NCI-H1417 (cell line): Measurements from ENCODE around the gene NUP214.
A peak's percentile ranks its signal among the peaks of the same experiment; 100 is the strongest.
"Not testable (repeated sequence)": the region's sequence is repeated elsewhere in the genome, so short reads cannot be mapped to it uniquely, and the experiment has no call there.

Source experiments
- DNase-seq, 3 experiments: peaks; one replicate each; lab custom pipeline; 2025; lab: John Stamatoyannopoulos, UW

The NUP214 gene

DNA sequence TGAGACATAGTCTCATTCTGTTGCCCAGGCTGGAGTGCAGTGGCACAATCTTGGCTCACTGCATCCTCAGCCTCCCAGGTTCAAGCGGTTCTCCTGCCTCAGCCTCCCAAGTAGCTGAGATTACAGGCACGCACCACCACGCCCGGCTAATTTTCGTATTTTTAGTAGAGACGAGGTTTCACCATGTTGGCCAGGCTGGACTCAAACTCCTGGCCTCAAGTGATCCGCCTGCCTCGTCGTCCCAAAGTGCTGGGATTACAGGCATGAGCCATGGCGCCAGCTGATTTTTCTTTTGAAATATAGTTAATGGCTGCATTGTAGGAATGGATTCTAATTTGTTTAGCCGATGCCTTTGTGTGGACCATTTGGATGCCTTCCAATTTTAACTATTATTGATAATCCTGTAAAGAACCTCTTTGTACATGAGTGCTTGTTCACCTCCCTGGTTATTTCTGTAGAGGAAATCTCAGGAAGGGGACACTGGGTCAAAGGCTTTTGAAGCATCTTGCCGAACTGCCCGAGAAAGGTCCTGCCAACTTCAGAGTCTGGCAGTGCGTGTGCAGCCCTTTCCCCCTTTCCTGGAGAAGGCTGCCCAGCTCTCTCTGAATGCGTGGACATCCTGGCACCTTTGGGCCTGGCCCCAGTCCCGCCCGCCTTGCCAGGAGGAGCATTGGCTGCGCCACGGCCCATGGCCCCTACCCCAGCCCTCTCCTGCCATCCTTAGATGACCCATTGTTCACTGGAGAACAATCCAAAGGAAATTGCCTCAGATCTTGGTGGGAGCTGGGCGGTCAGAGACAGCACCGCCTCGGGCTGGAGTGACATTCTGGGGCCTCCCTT is 8.9 kb upstream of the NUP214 start:
- no peak for DNase-seq

DNA sequence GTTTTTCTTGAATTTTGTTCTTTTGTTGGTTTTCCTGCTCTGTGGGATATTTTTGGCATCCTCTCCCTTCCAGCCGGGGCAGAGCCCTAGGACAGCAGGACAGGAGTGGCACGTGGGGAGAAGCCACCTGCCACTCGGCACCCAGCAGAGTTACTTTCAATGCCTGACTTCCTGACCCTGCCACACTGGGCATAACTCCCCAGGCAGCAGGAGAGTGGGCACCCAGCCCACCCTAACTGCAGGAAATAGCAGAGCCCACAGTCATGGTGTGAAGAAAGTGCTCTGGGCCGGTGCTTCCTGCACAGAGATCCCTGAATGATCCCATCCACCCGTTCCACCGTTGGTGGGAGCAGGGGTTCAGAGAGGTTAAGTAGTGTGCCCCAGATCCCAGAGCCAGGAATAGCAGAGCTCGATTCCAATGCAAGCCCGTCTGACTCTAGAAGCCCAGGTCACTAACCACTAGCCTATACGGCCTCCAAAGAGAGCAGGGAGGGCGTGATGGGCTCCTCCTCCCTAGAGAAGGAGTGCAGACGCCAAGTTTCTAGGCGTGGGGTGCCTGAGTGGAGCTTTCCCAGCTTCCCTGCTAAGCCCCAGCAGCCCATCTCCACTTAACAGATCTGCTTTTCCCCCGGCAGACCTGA is 8.1 kb upstream of the NUP214 start:
- DNase-seq = no peak

DNA sequence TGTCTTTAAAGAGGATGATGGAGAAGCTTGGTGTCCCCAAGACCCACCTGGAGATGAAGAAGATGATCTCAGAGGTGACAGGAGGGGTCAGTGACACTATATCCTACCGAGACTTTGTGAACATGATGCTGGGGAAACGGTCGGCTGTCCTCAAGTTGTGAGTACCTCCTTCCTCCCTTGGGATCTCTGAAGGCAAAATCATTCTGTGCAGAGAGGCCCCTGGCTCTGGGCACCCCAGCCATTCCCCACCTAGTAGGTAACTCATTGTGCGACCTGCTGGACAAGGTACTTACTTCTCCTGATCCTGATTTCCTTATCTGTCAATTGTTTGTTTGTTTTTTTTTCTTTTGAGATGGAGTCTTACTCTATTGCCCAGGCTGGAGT is 7.6 kb upstream of the NUP214 start:
- DNase-seq = no peak

DNA sequence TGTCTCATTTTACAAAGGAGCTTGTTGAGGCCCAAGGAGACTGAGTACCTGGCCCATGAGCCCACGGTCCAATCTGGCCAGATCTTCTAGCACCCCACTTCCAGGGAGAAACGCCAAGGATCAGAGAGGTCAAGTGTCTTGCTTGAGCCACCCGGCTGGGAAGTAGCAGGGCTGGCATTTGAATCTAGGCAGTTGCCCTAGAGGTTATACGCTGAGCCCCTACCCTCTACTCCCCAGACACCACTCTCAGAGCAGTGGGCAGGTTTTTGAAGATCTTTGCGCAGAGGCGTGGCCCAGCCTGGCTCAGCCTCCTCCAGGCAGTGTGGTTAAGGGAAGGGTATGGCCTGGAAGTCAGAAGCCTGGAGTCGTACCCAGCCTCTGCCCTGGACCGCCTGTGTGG is 5.8 kb upstream of the NUP214 start:
- DNase-seq = no peak

DNA sequence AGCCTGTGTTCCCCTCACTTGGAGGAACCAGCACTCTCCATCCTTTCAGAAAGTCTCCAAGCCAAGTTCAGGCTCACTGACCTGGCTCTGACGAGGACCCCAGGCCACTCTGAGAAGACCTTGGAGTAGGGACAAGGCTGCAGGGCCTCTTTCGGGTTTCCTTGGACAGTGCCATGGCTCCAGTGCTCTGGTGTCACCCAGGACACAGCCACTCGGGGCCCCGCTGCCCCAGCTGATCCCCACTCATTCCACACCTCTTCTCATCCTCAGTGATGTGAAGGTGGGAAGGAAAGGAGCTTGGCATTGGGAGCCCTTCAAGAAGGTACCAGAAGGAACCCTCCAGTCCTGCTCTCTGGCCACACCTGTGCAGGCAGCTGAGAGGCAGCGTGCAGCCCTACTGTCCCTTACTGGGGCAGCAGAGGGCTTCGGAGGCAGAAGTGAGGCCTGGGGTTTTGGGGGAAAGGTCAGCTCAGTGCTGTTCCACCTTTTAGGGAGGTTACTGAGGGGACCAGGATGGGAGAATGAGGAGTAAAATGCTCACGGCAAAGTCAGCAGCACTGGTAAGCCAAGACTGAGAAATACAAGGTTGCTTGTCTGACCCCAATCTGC is 4.7 kb upstream of the NUP214 start:
- DNase-seq = no peak

DNA sequence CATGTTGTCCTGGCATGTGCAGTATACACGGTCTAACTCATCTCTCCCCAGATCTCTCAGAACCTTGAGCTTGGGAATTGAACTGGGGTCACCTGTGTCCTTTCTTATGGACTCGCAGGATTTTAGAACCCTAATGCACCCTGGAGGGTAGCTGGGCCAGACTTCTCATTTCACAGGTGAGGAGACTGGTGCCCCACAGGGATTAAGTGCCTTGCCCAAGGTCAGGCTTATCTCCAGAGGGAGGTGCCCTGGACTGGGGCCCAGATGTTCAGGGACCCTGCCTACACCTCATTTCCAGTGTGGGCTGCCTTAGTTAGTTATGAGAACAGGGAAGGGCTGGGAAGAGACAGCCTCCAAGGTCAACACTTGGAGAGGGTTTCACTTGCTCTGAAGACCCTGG is 4.0 kb upstream of the NUP214 start:
- no peak for DNase-seq

DNA sequence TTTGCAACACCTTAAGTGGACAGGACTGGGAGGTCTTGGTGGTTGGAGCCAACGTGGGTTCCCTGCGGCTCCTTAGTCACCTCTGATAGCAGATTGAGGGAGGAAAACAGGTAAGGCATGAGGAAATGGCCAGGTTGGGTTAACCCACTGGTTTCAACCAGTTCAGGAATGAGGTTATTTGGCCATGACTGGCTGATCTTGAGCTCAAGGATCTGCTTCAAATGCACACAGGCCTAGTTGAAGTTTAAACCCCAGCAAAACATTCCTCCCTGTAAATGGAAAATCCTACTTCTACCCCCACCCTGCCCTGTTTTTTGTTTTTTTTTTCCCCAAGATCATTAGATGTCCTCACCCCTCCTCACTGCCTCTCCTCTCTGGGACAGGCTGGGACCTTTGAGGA is 3.2 kb upstream of the NUP214 start:
- no peak for DNase-seq

DNA sequence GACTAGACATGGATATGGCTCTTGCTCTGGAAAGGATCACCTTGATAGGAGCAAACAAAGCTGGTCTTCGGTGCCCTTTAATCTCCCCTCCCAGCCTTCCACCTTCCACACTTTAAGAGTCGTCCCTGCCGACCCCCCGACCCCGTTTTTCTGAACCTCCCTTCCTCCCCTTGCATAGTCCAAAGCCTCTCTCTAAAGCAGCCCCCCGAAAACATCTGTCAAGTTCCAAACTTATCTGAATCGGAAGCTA is 423 bp upstream of the NUP214 start:
- no peak for DNase-seq

DNA sequence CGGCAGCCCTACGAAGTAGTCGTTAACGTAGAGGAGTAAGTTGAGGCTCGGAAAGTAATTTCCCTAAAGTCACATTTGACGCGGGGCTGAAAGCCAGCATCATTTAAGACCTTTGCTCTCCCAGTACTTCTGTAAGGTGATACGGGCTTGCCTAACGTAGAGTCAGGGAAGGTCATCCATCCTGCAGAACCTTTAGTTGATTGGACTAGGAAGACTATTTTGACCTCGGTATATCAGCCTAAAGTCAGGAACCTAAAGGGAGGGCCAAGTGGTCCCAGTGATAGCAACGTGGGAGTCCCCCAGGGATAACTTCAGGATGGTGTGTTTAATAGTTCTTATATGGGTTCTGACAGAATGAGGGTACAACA is 657 bp downstream of the NUP214 start:
- DNase-seq = no peak

DNA sequence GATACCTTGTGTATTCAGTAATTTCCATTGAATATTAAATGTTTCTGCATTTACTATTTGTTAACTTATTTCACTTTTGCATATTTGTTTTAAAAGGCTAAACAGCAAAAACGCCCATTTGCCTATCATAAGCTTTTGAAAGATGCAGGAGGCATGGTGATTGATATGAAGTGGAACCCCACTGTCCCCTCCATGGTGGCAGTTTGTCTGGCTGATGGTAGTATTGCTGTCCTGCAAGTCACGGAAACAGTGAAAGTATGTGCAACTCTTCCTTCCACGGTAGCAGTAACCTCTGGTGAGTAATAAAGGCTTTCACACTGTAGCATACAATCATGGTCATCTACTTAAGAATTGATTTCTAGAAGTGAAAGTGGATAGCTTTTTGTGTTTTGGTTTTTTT is 3.8 kb downstream of the NUP214 start:
- DNase-seq = no peak

DNA sequence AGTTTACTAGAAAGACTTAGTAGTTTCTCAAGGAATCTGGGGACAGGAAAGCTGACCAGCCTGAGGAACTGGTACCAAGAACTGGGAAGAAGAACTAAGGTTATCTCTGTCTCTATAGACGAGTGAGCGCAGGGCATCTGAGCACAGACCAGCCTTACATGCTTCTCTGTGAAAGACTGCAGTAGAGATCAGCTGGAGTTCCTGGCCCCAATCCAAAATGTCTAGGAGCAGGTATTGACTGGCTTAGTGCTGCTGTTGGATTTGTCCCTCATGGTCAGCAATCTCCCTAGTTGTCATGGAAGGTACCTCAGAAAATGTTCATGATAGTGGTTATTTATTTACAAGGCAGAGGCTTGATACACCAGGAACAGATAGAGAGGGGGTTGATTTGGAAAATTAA is 13.3 kb downstream of the NUP214 start:
- DNase-seq = peak in 1 of 3 experiments; percentile 28

DNA sequence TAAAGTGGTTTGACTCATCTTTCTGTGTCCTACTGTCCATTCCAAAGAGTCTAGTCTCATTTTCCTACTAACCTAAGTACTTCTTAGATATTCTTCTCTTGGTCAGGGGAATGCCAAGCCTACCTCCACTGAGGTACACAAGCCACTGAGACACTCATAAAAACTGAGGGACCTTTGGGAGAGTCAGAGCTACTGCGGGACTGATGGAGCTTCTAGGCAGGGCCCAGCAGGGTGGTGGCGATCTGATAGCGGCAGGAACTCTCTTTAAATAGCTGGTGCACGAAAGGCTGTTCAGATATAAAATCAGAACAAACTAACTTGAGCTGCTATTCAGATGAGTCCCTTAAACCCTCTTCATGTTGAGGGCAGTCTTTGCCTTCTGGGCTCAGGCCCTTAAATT is 14.7 kb downstream of the NUP214 start:
- DNase-seq = peak in 1 of 3 experiments; percentile 65

DNA sequence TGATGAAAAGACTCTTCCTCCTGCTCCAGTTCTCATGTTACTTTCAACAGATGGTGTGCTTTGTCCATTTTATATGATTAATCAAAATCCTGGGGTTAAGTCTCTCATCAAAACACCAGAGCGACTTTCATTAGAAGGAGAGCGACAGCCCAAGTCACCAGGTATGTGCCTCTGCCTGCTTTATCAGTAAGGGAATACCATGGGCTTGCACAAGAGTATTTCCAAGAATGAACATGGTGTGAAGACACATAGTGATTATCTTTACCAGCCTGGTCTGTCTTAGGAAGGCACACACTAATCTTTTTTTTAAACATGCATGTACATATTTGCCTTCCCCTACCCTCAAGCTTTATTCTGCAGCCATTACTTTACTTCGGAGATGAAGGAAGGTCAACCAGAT is 15.2 kb downstream of the NUP214 start:
- DNase-seq = no peak

DNA sequence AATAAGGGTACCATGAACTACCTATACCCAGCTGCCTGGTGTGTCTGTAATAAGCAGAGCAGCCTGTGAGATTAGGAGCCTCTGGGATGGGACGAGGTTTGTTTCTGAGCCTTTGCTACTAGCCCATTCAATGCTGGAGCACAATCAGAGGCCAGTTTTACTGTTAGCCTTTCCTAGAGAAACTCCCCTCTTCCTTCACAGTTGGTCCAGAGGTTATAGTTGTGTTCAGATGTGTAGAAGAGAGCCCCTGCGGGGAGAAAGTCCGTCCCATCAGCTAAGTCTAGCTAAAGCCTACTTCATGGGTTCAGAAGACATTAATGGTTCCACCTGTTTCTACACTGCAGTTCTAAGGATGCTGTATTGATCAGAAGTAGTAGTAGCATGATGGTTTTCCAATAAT is 16.8 kb downstream of the NUP214 start:
- DNase-seq = no peak

DNA sequence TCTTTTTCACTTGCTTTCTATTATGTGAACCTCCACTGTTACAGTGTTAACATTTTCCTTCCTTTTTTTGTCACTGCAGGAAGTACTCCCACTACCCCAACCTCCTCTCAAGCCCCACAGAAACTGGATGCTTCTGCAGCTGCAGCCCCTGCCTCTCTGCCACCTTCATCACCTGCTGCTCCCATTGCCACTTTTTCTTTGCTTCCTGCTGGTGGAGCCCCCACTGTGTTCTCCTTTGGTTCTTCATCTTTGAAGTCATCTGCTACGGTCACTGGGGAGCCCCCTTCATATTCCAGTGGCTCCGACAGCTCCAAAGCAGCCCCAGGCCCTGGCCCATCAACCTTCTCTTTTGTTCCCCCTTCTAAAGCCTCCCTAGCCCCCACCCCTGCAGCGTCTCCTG is 18.8 kb downstream of the NUP214 start:
- DNase-seq = no peak

DNA sequence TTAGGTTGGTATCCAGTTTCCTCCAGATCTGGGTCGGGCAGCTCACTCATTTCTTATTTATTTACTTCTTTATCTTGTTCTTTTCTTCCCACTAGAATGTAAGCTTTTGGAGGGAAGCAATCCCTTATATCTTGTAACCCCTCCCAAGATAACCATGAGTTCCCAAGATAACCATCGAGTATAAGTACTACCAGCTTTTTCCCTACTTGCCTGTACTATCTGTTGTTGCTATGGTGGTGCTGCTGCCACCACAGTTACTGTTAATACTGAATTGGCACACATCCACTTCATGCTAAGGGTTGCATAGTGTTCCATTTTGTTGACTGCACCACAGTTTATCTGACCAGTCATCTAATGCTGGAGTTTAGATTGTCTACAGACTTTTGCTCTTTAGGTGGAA is 19.9 kb downstream of the NUP214 start:
- DNase-seq = no peak

DNA sequence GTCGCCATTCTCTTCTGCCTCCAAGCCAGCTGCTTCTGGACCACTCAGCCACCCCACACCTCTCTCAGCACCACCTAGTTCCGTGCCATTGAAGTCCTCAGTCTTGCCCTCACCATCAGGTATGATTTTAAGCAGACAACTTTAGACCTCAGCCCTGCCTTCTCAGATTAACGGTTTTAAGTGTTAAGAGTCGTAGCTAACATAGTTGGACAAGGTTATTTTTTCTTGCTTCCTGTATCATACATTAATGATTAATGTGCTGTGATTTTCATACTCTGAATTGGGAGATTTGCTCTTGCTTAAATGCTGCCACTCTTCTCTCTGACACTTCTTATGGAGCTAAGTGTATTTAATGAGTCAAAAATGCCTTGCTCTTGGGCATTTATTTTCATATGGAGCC is 20.8 kb downstream of the NUP214 start:
- no peak for DNase-seq

DNA sequence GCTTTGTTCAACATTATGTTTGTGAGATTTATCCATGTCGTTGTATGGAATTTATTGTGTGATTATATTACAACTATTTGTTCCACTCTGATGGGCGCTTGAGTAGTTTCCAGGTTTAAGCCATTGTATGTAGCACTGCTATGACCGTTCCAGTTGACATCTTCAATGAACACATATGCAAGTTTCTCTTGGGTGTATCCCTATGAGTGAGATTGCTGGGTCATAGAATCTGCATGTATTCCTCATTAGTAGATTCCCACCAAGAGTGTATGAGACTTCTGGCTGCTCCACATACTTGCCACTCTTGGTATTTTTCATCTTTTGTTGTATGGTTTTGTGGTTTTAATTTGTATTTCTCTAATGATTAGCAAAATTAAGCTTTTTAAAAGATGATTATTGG is 22.9 kb downstream of the NUP214 start:
- no peak for DNase-seq

DNA sequence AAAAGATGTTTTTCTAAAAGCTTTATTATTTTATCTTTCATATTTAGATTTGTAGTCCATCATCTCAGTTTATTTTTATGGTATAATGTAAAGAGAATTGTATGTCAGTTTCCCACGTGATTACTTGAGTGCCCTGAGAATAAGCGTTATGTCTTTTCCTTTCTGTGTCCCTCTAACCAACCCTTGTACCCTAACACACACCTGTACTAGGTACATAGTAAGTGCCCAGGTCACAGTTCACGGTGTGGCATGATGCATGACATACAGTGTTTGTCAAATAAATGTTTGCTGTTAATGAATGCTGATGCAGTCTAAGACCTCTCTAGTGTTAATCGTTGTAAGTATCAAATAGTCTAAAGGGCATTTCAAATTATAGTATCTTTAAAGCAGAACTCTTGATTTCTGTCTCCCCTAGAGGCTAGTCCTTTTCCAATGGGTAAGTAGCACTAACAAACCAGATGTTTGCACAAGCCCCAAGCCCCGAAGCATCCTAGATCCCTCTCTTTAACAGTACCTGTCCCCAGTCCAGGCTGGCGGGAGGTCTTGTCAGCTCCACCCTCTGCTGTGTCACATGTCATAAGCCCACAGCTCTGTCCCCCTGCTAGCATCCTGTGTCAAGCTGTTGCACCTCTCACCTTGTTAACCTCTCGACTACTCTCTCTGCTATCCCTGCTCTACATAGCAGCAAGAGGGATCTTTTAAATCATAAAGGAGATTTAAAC is 23.7 kb downstream of the NUP214 start:
- no peak for DNase-seq

DNA sequence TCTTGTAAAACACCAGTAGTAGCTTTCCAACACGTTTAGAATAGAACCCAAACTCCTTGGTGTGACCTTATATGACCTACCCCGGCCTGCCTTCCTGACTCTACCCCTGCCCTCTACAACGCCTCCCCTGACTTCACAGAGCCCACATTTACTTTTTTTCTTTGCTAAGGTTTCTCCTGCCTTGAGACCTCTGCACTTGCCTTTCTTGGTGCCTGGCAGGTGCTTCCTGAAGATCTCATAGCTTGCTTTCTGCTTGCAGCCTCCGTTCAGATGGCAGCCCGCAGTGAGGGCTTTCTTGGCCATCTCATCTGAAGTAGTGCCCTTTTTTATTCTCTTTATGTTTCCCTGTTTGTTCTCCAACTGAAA is 24.3 kb downstream of the NUP214 start:
- DNase-seq = no peak

DNA sequence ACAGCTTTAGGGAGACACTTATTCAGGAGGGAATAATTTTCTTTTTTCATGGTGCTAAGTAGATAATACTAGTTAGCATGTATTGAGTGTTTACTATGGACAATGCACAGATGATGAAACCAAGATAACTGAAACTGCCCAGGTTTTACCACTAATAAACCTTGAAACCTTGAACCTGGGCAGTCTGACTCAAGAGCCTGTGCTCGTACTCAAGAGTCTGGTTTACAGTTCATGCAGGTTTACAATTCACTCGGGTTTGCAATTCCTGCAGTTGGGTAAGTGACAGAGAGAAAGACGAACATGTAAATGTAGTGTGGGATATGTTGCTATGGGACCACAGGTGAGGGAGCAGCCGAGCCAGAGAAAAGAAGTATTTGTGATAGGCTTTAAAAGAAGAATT is 28.2 kb downstream of the NUP214 start:
- DNase-seq = no peak

DNA sequence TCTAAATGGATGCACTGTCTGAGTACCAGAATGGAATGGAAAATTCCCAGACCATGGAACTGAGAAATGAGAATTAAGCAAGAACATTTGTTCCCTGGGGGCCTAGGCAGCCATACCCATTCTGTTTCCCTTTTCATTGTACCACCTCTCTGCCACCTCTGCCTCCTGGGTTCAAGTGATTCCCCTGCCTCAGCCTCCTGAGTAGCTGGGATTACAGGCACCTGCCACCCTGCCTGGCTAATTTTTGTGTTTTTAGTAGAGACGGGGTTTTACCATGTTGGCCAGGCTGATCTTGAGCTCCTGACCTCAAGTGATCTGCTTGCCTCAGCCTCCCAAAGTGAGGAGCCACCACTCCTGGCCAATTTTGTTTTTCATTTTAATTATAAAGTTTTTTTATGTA is 33.3 kb downstream of the NUP214 start:
- DNase-seq = not testable (repeated sequence)

DNA sequence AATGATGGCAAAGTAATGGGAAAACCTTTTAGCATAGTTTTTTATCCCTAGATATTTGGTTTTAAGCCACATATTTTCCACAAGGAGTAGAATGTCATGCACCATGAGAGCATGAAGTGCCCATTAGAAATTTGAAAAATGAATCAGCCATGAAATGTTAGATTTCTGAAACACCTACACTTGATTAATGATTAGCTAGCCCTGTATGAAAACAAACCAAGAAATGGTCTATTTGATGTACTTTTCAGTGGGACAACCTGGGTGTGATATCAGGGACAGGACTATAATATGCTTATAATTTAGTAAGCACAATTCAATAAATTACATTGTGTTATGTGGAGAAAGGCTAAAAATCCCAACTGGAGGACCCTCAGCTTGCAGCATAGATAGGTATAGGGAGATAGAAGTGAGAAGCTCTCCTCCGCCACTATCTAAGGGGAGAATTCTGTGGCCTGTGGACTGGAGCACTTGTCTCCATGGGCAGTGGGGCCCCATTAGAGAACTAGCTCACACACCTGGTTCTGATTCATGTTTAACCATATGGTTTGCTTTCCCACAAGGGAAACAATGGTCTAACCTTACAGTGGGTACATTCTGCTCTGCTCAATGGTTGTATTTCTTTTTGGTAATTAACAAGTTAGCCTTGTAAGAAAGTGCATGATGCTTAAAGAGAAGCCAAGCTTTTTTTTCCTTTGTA is 35.2 kb downstream of the NUP214 start:
- no peak for DNase-seq
